ENCODE data around the gene PSMB10.
"Not testable (repeated sequence)": the region's sequence is repeated elsewhere in the genome, so short reads cannot be mapped to it uniquely, and the experiment has no call there.

The PSMB10 gene

GRCh38 chr16:67924140-67924906 lies 12.3 kb downstream of the PSMB10 start:
- no peak for DNase-seq

- DNase-seq, result no peak
These were observed 13.1 kb downstream of the PSMB10 start for GRCh38 chr16:67923414-67924116.

- DNase-seq, result no peak
These were observed 13.9 kb downstream of the PSMB10 start for GRCh38 chr16:67922740-67923139.

GRCh38 chr16:67922221-67922620 lies 14.4 kb downstream of the PSMB10 start:
- DNase-seq, result no peak

- DNase-seq, result no peak
These were observed 16.9 kb downstream of the PSMB10 start for GRCh38 chr16:67919622-67920221.

- DNase-seq, result peak; percentile 42
These were observed 18.8 kb downstream of the PSMB10 start for GRCh38 chr16:67917852-67918236.

GRCh38 chr16:67917140-67917851 lies 19.4 kb downstream of the PSMB10 start:
- DNase-seq, result no peak

- no peak for DNase-seq
These were observed 20.6 kb downstream of the PSMB10 start for GRCh38 chr16:67915831-67916723.

GRCh38 chr16:67915496-67915769 lies 21.2 kb downstream of the PSMB10 start:
- DNase-seq, result not testable (repeated sequence)

- DNase-seq, result no peak
These were observed 21.7 kb downstream of the PSMB10 start for GRCh38 chr16:67914758-67915495.

GRCh38 chr16:67910158-67910557 lies 26.5 kb downstream of the PSMB10 start:
- no peak for DNase-seq

- DNase-seq, result no peak
These were observed 27.5 kb downstream of the PSMB10 start for GRCh38 chr16:67909056-67909742.

GRCh38 chr16:67907397-67908180 lies 29.1 kb downstream of the PSMB10 start:
- no peak for DNase-seq

- no peak for DNase-seq
These were observed 33.8 kb downstream of the PSMB10 start for GRCh38 chr16:67902831-67903230.

GRCh38 chr16:67901734-67902133 lies 34.9 kb downstream of the PSMB10 start:
- DNase-seq, result no peak

- no peak for DNase-seq
These were observed 39.4 kb downstream of the PSMB10 start for GRCh38 chr16:67897231-67897630.

- DNase-seq, result no peak
These were observed 42.8 kb downstream of the PSMB10 start for GRCh38 chr16:67893743-67894399.

GRCh38 chr16:67892899-67893742 lies 43.5 kb downstream of the PSMB10 start, which contains the start of gene PSKH1:
TSS of gene PSKH1 (plus strand) at chr16:67893254. CDS start at chr16:67908750, 15,496 bp downstream.
- DNase-seq, result peak; percentile 80

GRCh38 chr16:67892375-67892774 lies 44.3 kb downstream of the PSMB10 start:
- no peak for DNase-seq

Data from T1000 (cell line).